HG03139 (cell line): ENCODE data around the gene APRT.

Source experiments
- ATAC-seq: cut with Tn5 transposase; IDR thresholded peaks from one replicate; pipeline ENCODE4 v1.9.1; 2021; ENCODE audit not compliant: unreplicated experiment

Gene APRT, protein sequence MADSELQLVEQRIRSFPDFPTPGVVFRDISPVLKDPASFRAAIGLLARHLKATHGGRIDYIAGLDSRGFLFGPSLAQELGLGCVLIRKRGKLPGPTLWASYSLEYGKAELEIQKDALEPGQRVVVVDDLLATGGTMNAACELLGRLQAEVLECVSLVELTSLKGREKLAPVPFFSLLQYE

DNA sequence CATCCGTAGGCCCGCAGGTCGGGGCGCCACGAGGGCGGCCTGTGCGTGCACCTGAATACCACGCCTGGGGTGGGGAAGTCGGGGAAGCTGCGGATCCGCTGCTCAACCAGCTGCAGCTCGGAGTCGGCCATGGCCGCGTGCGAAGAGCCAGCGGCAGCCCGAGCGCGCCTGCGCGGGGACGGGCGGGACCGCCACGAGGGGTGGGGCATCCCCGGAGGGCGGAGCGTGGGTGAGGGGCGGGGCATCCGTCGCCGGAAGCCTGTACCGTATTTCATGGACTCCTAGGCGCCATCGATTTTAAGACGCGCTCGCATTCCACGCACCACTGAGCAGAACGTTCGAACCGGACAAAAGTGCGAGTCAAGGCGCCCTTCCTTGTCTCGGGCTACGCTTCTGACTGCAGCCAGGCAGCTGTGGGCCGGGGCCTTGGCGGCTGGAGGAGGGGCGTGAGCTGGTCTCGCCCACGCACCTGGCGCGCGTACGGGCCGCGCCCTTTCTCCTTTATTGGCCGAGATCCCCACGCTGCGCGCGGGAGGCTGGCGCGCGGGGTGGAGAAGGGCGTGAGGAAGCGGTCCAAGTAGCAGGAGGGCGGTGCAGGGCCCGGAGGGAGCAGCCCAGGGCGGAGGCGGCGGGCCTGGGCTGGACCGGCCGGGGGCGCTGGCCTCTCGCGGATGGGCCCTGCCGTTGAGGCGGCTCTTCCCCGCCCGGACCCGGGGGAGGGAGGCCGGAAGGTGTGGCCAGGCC lies at the start of gene APRT:
APRT (minus strand) TSS at position 160 of the 744 bp plus-strand sequence; CDS start at position 131, 29 bp downstream.
- peak; percentile 68 for ATAC-seq

DNA sequence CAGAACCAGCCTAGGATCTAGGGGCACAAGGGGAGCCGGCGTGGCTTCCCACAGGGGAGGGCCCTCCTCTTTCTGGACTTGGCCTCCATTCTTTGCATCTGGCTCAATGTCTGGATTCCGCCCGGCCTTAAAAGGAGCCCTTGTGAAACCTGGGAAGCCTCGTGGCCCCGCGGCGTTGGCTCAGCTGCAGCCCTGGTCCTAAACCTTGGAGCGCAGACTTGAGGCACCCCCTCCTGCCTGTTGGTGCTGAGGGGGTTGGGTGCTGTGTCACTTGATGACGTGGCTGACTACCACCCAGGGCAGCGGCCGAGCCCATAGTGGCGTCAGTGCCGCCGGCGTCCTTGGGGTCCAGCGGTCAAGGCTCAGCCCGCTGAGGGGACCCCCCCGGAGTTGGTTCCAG lies 49.6 kb upstream of the APRT start:
- ATAC-seq, result no peak

DNA sequence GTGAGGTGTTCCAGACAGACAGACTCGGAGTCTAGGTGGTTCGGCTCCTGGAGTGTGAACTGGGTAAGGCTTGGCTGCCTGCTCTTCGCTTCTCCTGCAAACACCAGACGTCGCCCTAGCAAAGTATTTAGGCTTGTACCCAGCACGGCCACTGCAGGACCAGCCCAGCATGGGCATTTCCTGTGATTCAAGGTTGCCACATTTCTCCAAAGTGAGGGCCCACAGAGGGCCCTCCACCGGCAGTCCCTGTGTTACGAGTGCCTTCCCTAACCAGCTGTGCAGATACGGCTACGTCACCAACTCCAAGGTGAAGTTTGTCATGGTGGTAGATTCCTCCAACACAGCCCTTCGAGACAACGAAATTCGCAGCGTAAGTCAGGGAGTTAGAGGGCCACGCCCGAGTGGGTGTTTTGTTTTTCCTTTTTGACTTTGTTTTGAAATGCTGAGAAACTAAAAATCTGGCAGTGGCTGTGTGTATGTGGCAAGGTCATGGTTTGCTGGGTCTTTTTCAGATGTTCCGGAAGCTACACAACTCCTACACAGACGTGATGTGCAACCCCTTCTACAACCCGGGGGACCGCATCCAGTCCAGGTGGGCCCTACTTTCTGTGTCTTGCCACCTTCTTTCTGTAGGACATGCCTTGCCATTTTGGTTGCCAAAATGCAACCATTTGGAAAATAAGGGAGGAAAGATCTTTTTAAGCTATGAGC lies 47.8 kb upstream of the APRT start:
- ATAC-seq, result no peak

DNA sequence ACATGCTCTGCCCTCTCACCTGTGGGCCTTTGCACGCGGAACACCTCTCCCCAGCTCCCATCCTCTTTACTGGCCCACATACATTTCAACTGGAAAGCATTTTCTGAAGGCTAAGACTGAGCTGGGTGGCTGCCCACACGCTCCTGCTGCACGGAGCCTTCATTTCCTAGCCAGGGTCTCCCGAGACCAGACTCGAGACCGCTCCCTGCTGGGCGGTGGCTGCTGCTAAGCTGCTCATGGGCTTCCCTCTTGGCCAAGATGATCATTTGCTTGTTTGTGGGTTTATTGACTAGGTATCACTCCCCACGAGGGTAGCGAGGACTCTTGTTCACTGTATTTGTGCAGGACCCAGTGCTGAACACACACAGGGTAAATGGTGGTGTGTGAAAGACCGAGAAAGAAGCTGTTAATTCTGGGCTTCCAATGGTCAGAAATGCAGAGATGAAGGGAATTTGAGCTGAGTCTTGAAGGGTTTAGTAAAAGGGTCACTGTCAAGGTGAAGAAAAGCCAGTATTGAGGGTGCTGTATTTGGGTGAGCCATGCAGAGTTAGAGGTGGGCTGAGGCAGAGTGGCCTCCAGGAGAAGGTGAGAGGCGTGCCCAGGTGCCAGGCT lies 46.1 kb upstream of the APRT start:
- peak; percentile 43 for ATAC-seq

DNA sequence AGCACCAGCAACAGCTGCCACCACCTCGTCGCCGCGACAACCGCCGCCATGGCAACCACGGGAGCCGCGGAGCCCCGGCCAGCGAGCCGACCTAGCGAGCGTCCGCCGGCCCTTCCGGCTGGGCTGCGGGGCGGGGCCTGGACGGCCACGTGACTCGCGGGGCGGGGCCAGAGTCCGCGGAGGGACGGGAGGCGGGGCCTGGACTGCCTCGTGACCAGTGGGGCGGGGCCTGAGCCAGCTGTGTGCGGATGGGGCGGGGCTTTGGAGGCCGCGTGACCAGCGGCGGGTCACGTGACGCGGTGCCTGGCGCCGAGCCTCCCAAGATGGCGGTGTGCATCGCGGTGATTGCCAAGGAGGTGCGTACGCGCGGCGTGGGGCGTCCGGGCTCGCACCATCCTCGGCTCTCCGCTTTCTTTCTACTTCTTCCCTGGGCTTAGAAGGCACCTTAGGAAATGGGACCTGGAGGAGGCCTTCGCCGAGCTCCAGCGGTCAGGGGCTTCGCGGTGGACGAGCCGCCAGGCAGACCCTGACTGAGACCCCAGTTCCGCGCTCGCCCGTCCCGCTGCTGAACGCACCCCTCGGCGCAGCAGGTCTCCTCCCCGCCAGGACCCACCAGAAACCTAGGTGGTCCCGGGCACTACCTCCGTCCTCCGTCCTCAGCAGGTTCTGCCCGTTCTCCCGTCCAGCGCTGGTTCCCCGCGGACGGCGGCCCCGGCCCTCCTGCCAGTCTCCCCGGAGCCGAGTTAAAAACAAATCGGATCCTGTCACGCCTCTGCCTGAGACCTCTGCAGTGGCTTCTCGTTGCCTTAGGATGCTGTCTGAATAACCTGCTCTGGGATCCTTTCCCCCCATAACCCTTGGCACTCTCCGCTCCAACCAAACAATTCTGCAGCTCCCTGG lies 45.4 kb upstream of the APRT start, which contains the start of the genes GALNS and TRAPPC2L:
GALNS (minus strand) TSS at position 120 of the 900 bp plus-strand sequence; CDS start at position 50, 70 bp downstream.
TRAPPC2L (plus strand) TSS at position 300 of the 900 bp plus-strand sequence; CDS start at position 324, 24 bp downstream.
- ATAC-seq, result peak; percentile 68

DNA sequence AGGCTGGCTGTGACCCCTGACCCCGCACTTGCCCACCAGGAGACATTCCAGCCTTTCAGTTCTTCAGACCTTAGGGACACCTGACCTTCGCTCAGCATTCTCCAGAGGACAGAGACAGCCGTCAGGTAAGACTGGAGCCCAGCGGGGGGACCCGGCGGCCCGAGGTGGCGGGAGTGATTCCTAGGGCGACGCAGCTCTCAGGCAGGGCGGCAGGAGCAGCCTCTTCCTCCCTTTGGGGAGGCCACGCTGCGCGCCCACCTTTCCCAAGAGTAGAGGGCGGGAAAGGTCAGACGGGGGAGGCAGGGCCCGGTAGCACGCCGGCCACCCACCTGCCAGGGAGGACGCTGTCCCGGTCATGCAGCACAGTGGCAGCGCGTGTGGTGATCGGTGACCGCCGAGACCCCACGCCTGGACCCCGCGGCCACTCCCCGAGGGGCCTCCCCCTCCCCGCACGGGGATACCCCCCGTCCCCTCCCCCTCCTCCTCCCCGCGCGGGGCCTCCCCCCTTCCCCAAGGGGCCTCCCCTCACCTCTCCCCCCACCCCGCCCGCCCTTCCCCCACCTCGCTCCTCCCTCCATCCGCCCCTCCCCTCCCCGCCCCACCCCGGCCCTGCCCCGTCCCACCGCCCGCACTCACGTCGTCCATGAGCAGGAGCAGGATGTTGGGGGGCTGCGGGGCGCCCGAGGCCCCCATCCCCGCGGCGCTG lies 44.5 kb upstream of the APRT start:
- peak; percentile 14 for ATAC-seq

DNA sequence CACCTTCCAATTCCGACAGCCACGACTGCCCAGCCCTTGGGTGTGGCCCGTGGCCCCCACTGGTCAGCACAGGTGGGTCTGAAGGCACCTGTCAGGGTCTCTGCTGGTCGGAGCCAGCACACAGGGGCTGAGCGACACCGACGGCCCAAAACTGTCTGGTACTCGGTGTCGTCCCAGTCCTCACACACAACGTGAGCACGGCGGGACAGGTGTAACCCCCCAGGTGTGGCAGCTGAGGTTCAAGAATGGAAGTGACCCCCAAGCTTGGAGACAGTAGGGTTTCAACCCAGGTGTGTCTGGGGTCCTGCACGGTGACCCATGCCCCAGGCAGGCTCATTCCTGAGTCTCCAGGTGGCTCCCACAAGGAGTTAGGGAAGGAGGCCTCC lies 44.0 kb upstream of the APRT start:
- no peak for ATAC-seq

DNA sequence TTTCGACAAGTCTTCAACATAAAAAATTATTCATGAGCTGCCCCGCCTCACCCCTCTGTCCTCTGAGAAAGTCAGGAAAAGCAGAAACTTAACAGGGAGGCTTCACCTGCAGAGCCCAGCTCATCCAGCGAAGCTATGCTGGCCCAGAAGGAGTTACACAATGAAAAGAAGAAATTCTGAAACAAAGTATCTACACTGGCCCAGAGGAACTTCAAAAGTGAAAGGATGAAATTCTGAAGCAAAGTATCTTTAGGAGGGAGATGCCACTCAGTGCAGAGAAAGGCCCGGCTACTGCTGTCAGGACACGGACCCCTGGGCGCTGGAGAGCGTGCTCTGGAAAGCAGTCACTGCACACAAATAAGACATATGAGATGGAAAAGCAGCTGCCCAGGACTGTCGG lies 43.4 kb upstream of the APRT start:
- ATAC-seq, result no peak

DNA sequence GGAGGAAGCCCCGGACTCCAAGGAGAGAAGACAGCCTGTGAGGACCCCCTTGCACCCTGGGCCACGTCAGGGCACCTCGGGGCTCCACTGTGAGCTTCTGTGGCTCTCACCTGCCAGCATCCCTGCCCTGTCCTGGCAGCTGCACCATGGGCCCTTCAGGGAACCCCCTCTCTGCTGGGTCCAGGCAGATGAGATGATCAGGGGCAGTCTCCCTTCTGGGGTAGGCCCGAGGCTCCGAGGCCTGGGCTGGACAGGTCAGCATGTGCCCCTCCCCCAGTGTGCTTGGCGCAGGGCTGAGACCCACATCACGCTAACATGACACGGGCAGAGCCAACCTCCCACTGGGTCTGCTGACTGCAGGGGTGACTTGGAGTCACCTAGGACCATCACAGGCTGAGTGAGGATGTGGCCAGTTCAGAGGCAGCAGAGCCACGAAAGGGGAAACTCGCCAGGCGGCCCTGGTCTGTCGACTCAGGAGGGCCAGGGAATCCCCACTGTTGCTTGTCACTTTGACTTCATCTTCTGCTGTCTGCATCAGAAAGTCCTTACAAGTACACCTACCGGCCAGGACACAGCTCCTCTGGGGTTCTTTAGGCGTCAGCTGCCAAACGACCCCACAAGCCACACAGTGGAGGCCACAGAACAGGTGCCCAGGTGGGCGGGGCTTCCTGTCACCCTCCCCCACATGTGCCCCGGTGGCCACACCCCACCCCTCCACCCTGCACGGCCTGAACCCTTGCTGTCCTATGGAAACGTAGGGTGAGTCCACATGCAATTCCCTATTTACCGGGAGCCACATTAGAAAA lies 42.8 kb upstream of the APRT start:
- no peak for ATAC-seq

DNA sequence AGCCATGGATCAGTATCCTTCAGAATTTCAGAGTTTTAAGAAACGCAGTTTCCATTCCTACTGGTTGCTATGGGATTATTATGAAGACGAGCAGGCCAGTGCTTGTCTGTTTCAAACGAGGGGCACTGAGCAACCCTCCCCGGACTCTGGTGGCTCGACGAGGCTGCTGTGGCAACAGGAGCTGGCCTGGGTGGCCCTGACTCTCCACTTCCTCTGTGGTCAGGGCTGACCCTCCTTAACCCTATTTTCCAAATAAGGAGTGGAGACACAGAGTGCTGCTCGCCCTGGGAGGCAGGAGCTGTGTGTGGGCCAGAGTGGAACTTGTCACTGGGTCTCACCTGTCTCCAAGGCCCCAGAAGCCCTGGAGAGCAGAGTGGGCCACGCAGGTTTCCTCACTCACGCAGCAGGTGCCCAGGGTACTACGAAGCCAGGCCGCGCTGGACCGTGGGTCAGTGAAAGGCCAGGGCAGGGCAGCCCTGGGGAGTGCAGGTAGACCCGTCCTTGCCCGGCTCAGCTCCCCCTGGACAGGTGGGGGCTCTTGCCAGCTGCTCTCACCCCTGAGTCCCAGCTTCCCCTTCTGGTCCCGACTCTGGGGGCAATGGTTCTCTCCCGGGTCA lies 41.7 kb upstream of the APRT start:
- ATAC-seq, result no peak

DNA sequence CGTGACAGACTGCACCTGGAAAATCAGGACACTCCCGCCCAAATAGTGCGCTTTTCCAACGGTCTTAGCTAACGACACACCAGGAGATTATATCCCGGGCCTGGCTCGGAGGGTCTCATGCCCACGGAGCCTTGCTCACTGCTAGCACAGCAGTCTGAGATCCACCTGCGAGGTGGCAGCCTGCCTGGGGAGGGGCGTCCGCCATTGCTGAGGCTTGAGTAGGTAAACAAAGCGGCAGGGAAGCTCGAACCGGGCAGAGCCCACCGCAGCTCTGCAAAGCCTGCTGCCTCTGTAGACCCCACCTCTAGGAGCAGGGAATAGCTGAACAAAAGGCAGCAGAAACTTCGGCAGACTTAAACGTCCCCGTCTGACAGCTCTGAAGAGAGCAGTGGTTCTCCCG lies 39.9 kb upstream of the APRT start:
- ATAC-seq, result no peak

DNA sequence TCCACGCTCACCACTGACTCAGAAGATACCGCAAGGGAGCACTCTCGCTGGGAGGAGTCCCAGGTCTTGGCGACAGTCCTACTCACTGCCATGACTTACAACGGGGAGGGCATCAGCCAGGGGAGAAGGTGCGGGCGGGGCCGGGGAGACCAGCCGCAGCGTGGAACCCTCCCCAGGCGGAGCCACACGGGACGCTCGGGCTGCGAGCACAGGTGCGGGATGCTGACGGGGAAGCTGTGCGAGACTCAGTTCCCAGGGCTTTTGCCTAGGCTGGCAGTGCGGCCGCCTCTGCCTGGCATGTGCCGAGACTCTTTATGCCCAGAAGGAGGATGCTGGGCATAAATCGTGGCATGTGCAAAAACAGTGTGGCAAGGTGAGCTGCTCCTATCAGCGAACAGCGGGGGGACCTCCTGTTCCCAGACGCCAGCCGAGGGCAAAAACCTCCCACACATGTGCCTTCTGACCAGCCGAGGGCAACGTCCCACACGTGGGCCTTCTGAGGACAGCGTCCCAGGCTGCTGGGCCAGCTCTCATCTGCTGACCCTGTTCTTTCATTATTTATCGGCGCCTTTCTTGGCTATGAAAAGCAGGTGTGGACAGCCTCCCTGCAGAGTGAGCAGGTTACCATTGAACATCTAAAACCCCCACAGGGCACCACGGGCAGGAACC lies 38.9 kb upstream of the APRT start:
- ATAC-seq, result no peak

DNA sequence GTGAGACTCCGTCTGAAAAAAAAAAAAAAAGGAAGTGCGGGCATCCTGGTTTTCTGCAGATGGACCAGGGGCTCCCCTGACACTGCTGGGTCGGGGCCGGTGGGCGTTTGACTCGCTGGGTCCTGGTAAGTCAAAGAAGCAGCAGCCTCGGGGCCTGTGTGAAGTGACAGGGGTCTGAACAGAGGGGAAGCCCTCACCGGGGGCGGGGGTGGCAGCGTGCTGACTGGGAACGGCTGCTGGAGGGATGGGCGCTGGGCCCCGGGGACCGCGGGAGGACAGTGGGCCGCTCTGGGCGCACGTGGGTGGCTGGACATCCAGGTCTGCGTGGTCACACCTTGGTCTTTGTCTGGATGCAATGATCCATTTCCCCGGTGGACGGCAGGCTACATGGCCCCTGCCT lies 36.8 kb upstream of the APRT start:
- ATAC-seq, result no peak

DNA sequence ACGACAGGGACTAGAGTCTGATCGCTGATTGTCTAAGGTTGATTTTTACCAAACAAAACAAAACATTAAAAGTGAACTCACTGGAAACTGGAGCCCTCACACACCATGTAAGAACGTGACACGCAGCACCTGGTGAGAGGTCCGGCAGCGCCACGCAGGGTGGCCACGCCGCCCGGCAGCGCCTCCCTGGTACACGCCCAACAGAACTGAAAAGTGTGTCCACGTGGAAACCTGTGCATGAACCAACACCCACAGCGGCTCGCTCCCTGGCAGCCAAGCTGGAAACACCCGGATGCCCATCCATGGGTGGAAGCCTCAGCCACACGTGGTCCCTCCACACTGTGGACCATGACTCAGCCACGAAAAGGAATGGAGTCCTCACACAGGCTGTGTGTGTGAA lies 35.9 kb upstream of the APRT start:
- no peak for ATAC-seq

DNA sequence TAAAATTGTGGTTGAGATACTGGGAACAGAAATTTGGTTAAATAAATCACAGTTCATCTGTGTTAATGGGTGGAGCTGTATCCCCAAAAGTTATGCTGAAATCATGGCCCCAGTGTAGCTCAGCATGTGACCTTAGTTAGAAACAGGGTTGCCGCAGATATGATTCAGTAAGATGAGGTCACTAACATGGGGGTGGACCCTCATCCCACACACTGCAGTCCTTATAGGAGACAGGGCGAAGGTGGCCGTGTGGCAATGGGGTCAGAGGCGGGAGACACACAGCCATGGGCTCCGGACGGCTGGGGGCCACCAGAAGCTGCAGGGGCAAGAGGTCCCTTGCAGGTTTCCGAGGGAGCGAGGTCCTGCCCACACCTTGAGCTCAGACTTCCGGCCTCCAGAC lies 34.4 kb upstream of the APRT start:
- ATAC-seq, result no peak

DNA sequence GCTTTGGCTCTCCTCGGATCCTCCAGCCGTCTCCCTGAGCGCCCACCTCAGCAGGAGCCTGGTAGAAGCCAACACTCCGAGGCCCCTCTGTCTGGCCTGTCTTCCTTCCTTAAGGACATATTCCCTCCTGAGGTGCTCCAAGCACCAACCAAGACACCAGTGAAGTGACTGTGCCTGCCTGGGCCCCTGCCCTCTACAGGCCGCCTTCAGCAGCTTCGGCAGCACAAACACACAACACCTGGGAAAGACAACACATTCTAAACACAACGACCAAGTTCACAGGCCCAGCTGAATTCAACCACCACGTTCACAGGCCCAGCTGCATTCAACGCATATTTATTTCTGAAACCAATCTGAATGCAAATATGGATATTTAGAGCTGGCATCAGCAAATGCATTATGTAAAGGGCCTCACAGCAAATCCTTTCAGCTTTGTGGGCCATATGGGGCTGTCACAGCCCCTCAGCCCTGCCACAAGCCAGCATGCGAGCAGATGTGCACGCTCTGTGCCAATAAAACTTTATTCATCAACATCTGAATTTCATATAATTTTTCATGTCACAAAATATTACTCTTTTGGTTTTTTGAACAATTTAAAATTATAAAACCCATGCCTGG lies 32.8 kb upstream of the APRT start:
- ATAC-seq, result no peak

DNA sequence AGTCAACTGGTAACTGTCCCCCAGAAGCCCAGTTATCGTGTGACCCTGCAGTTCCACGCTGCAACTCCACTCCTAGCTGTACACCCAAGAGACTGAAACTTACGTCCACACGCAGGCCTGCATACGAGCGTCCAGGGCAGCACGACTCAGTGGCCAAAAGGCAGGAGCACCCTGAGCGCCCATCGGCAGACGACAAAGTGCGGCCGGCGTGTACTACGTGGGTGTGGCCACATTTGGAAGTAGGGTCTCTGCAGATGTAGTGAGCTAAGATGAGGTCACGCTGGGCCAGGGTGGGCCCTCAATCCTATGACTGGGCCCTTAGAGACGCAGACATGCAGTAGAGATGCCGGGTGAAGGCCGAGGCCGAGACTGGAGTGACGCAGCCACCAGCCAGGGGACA lies 31.5 kb upstream of the APRT start:
- ATAC-seq, result no peak

DNA sequence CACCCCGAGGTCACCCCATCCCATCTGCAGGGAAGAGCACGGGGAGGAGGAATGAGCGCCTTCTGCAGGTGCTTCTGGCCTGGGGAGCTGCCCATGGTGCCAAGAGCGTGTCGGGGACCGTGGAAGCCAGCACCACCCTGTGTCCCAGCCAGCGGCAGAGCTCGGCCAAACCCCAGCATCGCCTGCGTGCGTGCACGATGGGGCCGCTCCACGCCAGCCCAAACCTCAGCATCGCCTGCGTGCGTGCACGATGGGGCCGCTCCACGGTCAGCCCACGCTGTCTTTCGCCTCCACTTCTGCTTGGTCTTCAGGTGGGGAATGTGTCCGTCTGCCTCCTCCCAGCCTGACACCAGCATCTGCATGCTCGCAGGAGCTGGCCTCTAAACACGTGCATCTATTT lies 31.1 kb upstream of the APRT start:
- ATAC-seq, result no peak
